NT2/D1 (cell line): ENCODE measurements around the gene ERC2.

Source experiments
- SUZ12 ChIP-seq: IDR thresholded peaks from 2 replicates; pipeline ENCODE4 v1.6.1; 2011; ENCODE audit not compliant: insufficient read length, insufficient read depth; ENCODE audit errors: extremely low read depth
- YY1 ChIP-seq: IDR thresholded peaks from 2 replicates; pipeline ENCODE4 v1.6.1; 2011; ENCODE audit not compliant: insufficient read length, insufficient read depth
- ZNF274 ChIP-seq: IDR thresholded peaks from 2 replicates; pipeline ENCODE4 v1.6.1; 2011; ENCODE audit warnings: mild to moderate bottlenecking, low read depth, low read length

- TF ChIP-seq ZNF274 (no peak), YY1 (no peak), SUZ12 (no peak)
These were observed 555.4 kb downstream of the ERC2 start for GRCh38 chr3:55912880-55913279.
